SIG-M5 treated with dmso at 0.1 percent for 504 hours (cell line): ENCODE results near the gene HHIPL1.

Experiments
- DNase-seq: peaks from one replicate; lab custom pipeline; 2025; ENCODE audit not compliant: unreplicated experiment; lab: John Stamatoyannopoulos, UW

Gene HHIPL1

GRCh38 chr14:99686557-99687283, 41.8 kb downstream of the HHIPL1 start:
- DNase-seq = peak; percentile 10

- no peak for DNase-seq
These were observed 42.6 kb downstream of the HHIPL1 start for GRCh38 chr14:99687284-99688209.

DNA sequence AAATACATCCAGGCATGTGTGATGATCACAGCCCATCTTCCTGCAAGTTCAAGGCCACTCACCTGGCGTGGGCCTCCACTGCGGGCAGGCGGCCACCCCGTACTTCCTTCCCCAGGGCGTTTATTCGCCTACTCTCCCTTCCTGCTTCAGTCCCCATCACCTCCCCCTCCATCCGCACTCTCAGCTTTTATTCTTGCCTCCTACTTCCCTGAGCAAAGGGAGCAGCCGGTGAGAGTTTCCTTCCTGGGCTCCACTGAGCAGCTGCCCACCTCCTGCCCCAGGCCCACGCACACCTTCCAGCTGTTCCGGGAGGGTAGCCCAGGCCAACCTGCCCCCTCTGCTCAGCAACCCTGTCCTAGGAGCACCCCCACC, 43.3 kb downstream of the HHIPL1 start:
- DNase-seq = no peak

DNA sequence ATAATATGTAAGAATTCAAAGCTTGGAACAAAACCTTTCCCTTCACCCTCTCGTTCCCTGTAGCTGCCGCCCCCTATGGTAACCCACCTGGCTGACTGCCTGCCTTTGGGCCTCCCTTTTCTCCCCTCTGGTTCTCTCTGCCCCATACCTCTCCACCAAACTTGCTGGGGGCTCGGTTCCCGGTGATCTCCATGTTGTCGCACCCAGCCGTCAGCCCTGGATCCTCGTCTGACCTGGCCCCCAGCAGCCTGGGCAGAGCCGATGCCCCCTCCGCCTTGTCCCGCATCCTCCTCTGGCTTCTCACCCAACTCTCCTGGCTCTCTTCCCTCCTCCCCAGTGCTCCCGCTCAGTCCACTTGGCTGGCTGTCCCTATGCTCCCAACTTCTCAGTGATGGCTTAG, 43.7 kb downstream of the HHIPL1 start:
- DNase-seq = no peak

GRCh38 chr14:99689266-99690236, 44.6 kb downstream of the HHIPL1 start:
- DNase-seq = no peak

GRCh38 chr14:99690636-99691035, 45.7 kb downstream of the HHIPL1 start:
- DNase-seq = no peak

DNA sequence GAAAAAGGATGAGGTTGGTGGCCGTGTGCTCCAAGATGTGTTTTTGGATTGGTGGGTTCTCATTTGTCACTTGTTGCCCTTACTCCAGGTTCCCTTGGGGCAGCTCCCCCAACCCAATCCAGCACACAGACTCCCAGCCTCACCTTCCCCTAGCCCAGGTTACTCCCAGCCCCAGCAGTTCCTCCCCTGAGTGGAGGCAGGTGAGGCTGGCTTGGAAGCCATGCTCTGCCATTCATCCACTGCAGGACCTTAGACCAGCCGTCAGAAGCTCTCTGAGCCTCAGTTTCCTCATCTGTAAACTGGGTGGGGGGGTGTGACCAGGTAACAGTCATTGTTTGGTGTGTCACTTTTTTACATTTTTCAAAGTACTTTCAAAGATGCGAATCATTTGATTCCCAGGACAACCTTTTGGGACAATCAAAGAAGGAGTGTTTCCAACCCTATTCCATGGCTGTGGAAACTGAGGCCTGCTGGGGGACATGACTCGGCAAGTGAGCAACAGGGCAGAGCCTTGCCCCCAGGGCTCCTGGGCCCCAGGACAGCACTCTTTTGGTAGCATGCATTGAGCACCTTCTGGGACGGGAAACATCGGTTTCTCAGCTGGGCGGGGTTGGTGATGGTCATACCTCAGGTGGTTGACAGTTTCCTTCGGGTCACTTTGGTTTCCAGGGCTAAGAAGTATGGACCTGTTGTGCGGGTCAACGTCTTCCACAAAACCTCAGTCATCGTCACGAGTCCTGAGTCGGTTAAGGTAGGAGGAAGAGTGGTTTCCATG, 46.4 kb downstream of the HHIPL1 start:
- no peak for DNase-seq

DNA sequence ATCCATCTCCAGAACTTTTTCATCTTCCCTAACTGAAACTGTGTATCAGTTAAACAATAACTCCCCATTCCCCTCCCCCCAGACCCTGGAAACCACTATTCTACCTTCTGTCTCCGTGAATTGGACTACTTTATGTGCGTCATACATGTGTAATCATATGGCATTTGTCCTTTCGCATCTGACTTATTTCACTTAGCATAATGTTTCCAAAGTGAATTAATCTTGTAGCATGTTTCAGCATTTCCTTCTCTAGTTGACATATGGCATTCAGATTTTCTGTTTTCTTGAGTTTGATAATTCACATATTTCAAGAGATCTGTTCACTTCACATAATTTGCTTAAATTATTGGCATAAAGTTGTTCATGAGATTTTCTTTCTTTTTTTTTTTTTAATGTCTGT, 49.0 kb downstream of the HHIPL1 start:
- no peak for DNase-seq

DNA sequence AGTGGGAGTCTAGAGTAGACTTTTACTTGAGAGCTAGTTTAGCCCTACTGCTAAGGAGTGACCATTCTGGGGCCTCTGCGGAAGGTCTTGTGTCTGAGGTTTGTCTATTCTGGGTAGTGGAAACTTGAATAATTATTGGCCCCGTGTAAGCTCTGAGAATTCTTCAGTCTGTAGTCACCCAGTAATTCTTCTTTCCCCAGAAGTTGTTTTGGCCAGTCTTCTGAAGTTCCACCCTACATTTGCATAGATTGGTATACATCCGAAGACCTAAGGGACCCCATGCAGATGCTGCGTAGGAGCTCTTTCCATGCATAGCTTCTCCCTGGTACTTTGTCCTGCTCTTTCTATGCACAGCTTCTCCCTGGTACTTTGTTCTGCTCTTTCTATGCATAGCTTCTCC, 52.0 kb downstream of the HHIPL1 start:
- no peak for DNase-seq

GRCh38 chr14:99698236-99698635, 53.3 kb downstream of the HHIPL1 start:
- no peak for DNase-seq

GRCh38 chr14:99698642-99699041, 53.7 kb downstream of the HHIPL1 start:
- DNase-seq = no peak

DNA sequence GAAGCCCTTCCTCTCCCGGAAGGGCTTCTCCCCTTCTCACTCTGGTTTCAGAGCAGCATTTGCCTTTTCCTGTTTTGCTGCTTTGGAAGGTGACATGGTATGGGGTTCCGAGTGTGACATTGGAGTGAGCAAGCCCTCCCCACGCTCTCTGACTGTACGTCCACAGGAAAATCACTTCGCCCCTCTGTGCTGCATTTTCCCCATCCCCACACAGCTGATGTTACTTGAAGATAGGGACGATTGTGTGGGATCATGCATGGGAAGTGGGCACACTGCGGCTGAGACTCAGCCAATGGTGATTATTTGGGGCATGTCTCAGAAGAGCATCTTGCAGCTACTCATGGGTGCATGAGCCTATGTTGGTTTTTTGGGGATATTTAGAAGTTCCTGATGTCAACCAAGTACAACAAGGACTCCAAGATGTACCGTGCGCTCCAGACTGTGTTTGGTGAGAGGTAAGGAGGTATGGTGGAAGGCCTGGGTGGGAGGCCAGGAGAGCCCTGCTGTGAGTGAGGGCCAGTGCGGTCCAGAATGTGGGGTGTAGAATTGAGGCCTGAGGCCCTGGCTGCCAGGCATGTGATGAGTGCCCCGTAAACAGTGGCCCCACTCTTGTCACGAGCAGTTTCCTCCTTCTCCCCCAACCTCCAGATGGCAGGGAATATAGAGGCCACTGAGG, 54.3 kb downstream of the HHIPL1 start:
- no peak for DNase-seq

DNA sequence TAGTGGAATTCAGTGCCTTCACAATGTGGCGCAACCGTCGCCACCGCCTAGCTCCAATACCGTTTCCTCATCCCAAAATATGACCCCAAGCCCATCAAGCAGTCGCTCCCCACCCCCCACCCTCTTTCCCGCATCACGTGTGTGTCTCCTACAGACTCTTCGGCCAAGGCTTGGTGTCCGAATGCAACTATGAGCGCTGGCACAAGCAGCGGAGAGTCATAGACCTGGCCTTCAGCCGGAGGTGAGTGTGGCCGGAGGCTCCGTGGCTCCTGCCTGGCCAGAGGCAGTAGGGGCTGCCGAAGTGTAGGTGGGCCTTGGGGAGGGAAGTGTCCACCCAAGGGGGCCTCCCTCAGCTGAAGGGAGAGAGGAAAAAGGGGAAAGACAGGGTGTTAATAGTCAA, 54.9 kb downstream of the HHIPL1 start:
- no peak for DNase-seq

GRCh38 chr14:99700379-99700778, 55.5 kb downstream of the HHIPL1 start:
- no peak for DNase-seq

DNA sequence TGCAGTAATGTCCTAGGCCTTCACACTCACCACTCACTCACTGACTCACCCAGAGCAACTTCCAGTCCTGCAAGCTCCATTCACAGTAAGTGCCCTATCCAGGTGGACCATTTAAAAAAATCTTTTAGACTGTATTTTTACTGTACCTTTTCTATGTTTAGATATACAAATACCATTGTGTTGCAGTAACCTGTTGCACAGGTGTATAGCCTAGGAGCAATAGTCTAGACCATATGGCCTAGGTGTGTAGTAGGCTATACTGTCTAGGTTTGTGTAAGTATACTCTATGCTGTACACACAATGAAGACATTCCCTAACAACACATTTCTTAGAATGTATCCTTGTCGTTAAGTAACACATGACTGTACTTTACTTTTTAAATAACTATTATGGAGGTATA, 56.3 kb downstream of the HHIPL1 start:
- no peak for DNase-seq

DNA sequence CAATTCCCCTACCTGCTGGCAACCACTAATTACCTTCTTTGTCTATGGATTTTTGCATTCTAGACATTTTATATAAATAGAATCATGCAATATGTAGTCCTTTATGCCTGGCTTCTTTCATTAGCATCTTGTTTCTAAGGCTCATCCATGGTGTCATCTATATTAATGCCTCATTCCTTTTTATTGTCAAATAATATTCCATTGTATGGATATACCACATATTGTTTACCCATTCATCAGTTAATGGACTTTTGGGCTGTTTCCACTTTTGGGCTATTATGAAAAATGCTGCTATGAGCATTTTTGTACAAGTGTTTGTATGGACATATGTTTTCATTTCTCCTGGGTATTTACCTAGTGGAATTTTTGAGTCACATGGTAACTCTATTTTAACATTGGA, 57.2 kb downstream of the HHIPL1 start:
- no peak for DNase-seq

DNA sequence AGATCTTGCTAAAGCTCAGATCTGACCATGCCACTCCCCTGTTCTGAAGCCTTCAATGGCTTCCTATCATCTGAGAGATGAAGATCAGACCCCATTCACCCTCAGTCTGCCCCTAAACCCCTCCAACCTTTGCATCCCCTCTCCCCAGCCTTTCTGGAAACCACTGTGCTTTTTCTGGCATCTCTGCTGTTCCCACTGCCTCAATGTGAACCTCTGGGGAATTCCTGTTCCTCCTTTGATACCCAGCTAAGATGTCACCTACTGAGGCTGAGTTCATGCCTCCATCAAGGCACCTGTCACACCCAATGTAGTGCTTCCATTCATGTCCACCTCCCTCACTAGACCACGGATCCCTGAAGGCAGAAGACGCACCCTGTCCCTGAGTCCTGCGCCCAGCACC, 58.5 kb downstream of the HHIPL1 start:
- DNase-seq = no peak

DNA sequence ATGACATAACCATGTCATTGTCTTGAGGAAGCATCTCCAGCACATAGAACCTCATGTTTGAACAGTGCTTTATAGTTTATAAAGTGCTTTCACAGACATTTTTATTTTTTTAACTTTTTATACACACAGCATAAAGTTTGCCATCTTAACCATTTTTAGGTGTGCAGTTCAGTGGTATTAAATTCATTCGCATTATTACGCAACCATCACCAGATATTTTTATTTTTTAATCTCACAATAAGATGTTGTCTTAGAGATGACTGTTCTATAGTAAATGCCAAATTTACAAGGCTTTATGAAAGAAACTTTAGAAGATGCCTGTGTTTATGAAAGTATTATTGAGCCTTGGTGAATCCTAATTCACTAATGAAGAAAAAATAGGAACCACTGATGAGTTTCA, 59.1 kb downstream of the HHIPL1 start:
- DNase-seq = no peak

GRCh38 chr14:99706107-99706900, 61.4 kb downstream of the HHIPL1 start:
- no peak for DNase-seq
